ENCODE data around the gene HOXD8. TPM values are rescaled to one million over a fixed set of nuclear protein-coding genes. Genes with fewer than 3 reads are reported as not detected.
A peak's percentile ranks its signal among the peaks of the same experiment; 100 is the strongest.

Gene HOXD8
- total and polyA plus RNA-seq, 10 of the 15 experiments (the other 5 are each of a cell fraction or from before 2014, with no cell fraction given), result not detected

DNA sequence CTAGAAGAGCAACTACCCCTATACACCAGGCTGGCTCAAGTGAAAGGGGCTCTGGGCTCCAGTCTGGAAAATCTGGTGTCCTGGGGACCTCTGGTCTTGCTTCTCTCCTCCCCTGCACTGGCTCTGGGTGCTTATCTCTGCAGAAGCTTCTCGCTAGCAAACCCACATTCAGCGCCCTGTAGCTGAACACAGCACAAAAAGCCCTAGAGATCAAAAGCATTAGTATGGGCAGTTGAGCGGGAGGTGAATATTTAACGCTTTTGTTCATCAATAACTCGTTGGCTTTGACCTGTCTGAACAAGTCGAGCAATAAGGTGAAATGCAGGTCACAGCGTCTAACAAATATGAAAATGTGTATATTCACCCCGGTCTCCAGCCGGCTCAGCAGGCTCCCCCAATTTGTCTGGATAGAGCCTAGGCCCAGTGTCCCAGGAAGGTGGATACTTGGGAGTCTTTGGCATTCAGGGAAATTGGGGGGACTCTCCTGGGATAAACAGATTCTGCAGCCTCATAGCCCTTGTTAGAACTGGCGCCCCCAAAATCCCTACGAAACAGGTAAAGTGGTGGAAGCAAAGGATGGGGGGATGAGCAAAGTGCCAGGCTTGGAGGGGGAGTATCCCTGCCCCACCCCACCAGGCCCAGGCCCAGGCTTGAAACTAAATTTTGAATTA is 19.4 kb downstream of the HOXD8 start:
- in situ Hi-C loops (cut with MboI), result loop anchor here (25.0 kb wide), 1 partner anchor 1188 kb away; no protein-coding TSS in a partner anchor
- H3K79me2 ChIP-seq (ENCODE audit: control insufficient read depth, insufficient read depth, low read length), result no peaks in the 10 kb centered on the region
- H2AFZ ChIP-seq (ENCODE audit: control insufficient read depth, low read depth, low read length), result no peak overlapping the region
- no peak overlapping the region for H3K4me3 ChIP-seq
- CTCF ChIA-PET, result no interaction called here
- H3K27ac ChIP-seq (ENCODE audit: control insufficient read depth, insufficient read depth), result no peak overlapping the region
- FAIRE-seq (no peak), DNase-seq (ENCODE audit: low read depth, low spot score) (no peak), ATAC-seq (no peak)
- POLR2A ChIA-PET, result no interaction called here
- BruUV-seq (replicated peaks), result no TSS peak
- no peaks in the 10 kb centered on the region for H3K9me3 ChIP-seq (replicated peaks; ENCODE audit: control insufficient read depth, insufficient read depth, low read length)
- no peak overlapping the region for H3K4me2 ChIP-seq (ENCODE audit: control insufficient read depth, insufficient read depth)
- no peaks in the 10 kb centered on the region for H3K4me1 ChIP-seq (ENCODE audit: control insufficient read depth, insufficient read depth, low read length)
- H3K9ac ChIP-seq (ENCODE audit: control insufficient read depth, insufficient read depth, low read length), result no peak overlapping the region
- RAD21 ChIA-PET (ENCODE audit: unreplicated experiment), result no interaction called here
- WGBS (ENCODE audit: insufficient coverage, insufficient replicate concordance, low lambda C conversion rate, missing lambda C conversion rate), result 39% methylated on average over 11 of the region's 11 CpGs
- no peaks in the 10 kb centered on the region for H4K20me1 ChIP-seq (ENCODE audit: control insufficient read depth, insufficient read depth)
- intact Hi-C loops (cut with micrococcal nuclease; ENCODE audit: unreplicated experiment), result no loop called here
- H3K27me3 ChIP-seq (replicated peaks in 1 of 2; ENCODE audit: control insufficient read depth in 2 of 2, insufficient read depth in 2 of 2, low read length in 1 of 2), result peaks cover 10 to 33% of the 10 kb centered on the region in 2 experiments
- no peaks in the 10 kb centered on the region for H3K36me3 ChIP-seq (ENCODE audit: control insufficient read depth in 2 of 2, insufficient read depth in 2 of 2, low read length in 1 of 2)
- SMC1A ChIA-PET (ENCODE audit: uncharacterized antibody, unreplicated experiment), result no interaction called here
- TF ChIP-seq MEF2A (IDR thresholded peaks at IDR 0.05; ENCODE audit: insufficient read depth, low read depth, low read length) (no peak), ZSCAN29 (IDR thresholded peaks at IDR 0.05) (no peak), BMI1 (IDR thresholded peaks at IDR 0.05; ENCODE audit: borderline replicate concordance) (no peak), TCF3 (IDR thresholded peaks at IDR 0.05; ENCODE audit: borderline replicate concordance, insufficient read depth, low read depth, low read length) (no peak), ATF7 (IDR thresholded peaks at IDR 0.05; ENCODE audit: low read depth) (no peak), NBN (IDR thresholded peaks at IDR 0.05) (no peak), HCFC1 (IDR thresholded peaks at IDR 0.05; ENCODE audit: low read length) (no peak)

DNA sequence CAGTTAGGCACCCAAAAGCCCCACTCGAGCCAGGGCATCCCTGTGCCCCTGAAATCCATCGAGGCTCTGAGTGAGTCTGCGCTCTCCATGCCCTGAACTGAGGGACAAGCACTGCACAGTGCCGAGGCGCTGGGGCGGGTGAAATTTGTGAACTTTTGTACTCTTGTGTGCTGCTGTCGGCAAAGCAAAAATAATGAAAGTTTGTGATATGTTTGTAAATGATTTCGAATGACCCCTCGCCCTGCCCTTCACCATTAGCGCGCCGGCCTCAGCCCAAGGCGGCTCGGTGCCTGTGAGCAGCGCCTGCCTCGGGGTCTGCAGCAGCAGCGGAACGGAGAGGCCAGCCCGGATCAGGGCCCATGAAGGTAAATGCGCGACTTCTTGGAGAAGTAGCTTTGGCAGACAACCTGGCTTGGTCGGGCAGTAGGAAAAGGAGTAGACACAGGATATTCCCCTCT is 20.0 kb downstream of the HOXD8 start:
- H3K79me2 ChIP-seq (ENCODE audit: control insufficient read depth, insufficient read depth, low read length), result no peaks in the 10 kb centered on the region
- RAD21 ChIA-PET (ENCODE audit: unreplicated experiment), result no interaction called here

More for the DNA sequence above, 20.0 kb downstream of the HOXD8 start:
- in situ Hi-C loops (cut with MboI) (loop anchor here (25.0 kb wide), 1 partner anchor 1188 kb away; no protein-coding TSS in a partner anchor), intact Hi-C loops (cut with micrococcal nuclease; ENCODE audit: unreplicated experiment) (no loop called here)
- H3K4me2 ChIP-seq (ENCODE audit: control insufficient read depth, insufficient read depth), result no peak overlapping the region
- H3K4me1 ChIP-seq (ENCODE audit: control insufficient read depth, insufficient read depth, low read length), result no peaks in the 10 kb centered on the region
- peaks cover 11 to 33% of the 10 kb centered on the region in 2 experiments for H3K27me3 ChIP-seq (replicated peaks in 1 of 2; ENCODE audit: control insufficient read depth in 2 of 2, insufficient read depth in 2 of 2, low read length in 1 of 2)
- POLR2A ChIA-PET, result no interaction called here
- SMC1A ChIA-PET (ENCODE audit: uncharacterized antibody, unreplicated experiment), result no interaction called here
- no peak overlapping the region for H2AFZ ChIP-seq (ENCODE audit: control insufficient read depth, low read depth, low read length)
- ATAC-seq (no peak), FAIRE-seq (no peak), DNase-seq (ENCODE audit: low read depth, low spot score) (no peak)
- no peaks in the 10 kb centered on the region for H4K20me1 ChIP-seq (ENCODE audit: control insufficient read depth, insufficient read depth)
- CTCF ChIA-PET, result no interaction called here
- no peak for TF ChIP-seq RB1 (IDR thresholded peaks at IDR 0.05; ENCODE audit: borderline replicate concordance)
- TF ChIP-seq WRNIP1 (IDR thresholded peaks at IDR 0.05; ENCODE audit: borderline replicate concordance, low read depth, low read length), result no peak
- peak; percentile 13 for TF ChIP-seq SUZ12 (IDR thresholded peaks at IDR 0.05; ENCODE audit: unreplicated experiment)
- 32% methylated on average over 22 of the region's 22 CpGs for WGBS (ENCODE audit: insufficient coverage, insufficient replicate concordance, low lambda C conversion rate, missing lambda C conversion rate)
- H3K36me3 ChIP-seq (ENCODE audit: control insufficient read depth in 2 of 2, insufficient read depth in 2 of 2, low read length in 1 of 2), result no peaks in the 10 kb centered on the region
- H3K27ac ChIP-seq (ENCODE audit: control insufficient read depth, insufficient read depth), result no peak overlapping the region
- H3K9me3 ChIP-seq (replicated peaks; ENCODE audit: control insufficient read depth, insufficient read depth, low read length), result no peaks in the 10 kb centered on the region
- no peak overlapping the region for H3K4me3 ChIP-seq
- no peak overlapping the region for H3K9ac ChIP-seq (ENCODE audit: control insufficient read depth, insufficient read depth, low read length)
- BruUV-seq (replicated peaks), result no TSS peak
